MM.1S (cell line): ENCODE measurements around the gene CYP2J2.

ENCODE experiments used
- EZH2 ChIP-seq: fragments of 300-600 bp; sonication (generic); optimal IDR thresholded peaks from 2 replicates; pipeline ENCODE3; 2017; ENCODE audit warnings: low read depth, mild to moderate bottlenecking, antibody characterized with exemption, low read length, mixed read lengths
- EZH2phosphoT487 ChIP-seq: fragments of 300-600 bp; sonication (generic); IDR thresholded peaks from 2 replicates; pipeline ENCODE4 v1.6.1; 2018; ENCODE audit warnings: antibody characterized with exemption, low read length
- TF ChIP-seq, protein P1 (sequence below): fragments of 300-600 bp; sonication (generic); IDR thresholded peaks from 2 replicates; pipeline ENCODE4 v1.5.1; 2016; ENCODE audit warnings: antibody characterized with exemption, low read length, mixed read lengths

DNA sequence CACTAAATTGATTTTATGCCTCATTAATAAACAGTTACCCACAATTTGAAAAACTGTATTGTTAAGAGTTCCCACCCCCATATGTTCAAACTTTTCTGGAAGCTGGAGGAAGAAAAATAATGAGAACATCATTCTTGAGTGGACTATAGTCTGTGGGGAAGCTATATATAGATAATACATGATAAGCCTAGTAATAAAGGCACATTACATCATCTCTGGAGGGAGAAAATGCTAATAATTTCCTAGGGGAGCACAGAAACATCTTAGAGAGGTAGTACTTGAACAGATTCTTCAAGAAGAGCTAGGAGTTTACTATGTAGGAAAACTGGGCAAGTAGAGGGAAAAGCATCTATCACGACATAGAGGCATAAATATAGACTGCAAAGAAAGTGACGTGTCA, 19.6 kb downstream of the CYP2J2 start:
- TF ChIP-seq, protein P1, sequence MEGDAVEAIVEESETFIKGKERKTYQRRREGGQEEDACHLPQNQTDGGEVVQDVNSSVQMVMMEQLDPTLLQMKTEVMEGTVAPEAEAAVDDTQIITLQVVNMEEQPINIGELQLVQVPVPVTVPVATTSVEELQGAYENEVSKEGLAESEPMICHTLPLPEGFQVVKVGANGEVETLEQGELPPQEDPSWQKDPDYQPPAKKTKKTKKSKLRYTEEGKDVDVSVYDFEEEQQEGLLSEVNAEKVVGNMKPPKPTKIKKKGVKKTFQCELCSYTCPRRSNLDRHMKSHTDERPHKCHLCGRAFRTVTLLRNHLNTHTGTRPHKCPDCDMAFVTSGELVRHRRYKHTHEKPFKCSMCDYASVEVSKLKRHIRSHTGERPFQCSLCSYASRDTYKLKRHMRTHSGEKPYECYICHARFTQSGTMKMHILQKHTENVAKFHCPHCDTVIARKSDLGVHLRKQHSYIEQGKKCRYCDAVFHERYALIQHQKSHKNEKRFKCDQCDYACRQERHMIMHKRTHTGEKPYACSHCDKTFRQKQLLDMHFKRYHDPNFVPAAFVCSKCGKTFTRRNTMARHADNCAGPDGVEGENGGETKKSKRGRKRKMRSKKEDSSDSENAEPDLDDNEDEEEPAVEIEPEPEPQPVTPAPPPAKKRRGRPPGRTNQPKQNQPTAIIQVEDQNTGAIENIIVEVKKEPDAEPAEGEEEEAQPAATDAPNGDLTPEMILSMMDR = no peak
- TF ChIP-seq EZH2 (no peak), EZH2phosphoT487 (no peak)
